ENCODE results near the gene SLC13A2. TPM values are rescaled to one million over a fixed set of nuclear protein-coding genes. Genes with fewer than 3 reads are reported as not detected.

Gene SLC13A2
- total and polyA plus RNA-seq, 9 of the 15 experiments (the other 6 are each of a cell fraction or from before 2014, with no cell fraction given): 0.13 TPM; not detected in 8

DNA sequence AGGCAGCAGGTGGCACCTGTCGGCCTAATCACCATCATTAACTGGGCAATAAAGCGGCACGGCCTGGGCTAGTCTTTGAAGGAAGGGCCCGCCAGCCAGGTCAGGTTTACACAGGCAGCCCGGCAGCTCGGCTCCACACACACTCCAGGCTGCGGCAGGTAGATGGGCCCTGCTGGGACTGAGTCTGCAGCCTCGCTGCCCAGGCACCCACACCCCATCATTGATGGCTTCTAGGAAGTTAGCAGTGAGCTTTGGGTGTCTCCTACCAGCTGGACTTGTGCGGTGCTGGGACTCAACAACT lies 25.9 kb downstream of the SLC13A2 start:
- H3K27ac ChIP-seq (ENCODE audit: extremely low read depth, low read depth, low read length): no peak overlapping the region
- H3K36me3 ChIP-seq (ENCODE audit: control insufficient read depth, insufficient read depth, low read length): no peaks in the 10 kb centered on the region
- H3K9me3 ChIP-seq (replicated peaks; ENCODE audit: control insufficient read depth, insufficient read depth, low read depth, low read length): no peaks in the 10 kb centered on the region
- peaks cover 2 to 13% of the 10 kb centered on the region in 2 experiments; a peak in 4 of 5 replicates for H3K27me3 ChIP-seq (ENCODE audit: control insufficient read depth in 2 of 2, insufficient read depth in 2 of 2, low read length in 2 of 2)
- no peak for FAIRE-seq
- intact Hi-C loops (cut with micrococcal nuclease): no loop called here
- no peak for DNase-seq (ENCODE audit: extremely low read depth in 1 of 4, low spot score in 3 of 4)
- 19% methylated on average over 9 of the region's 9 CpGs for WGBS (ENCODE audit: insufficient coverage, low coverage, missing lambda C conversion rate)
- POLR2A ChIA-PET: interaction anchor here (0.6 kb wide), 1 partner anchor 144 kb away, joined by 3 read pairs; no protein-coding TSS in a partner anchor
- CTCF ChIA-PET (ENCODE audit: low intra/inter-chr PET ratio): no interaction called here
- peaks cover 0 to 18% of the 10 kb centered on the region in 2 experiments; a peak in 2 of 5 replicates for H3K4me1 ChIP-seq (replicated peaks in 1 of 2; ENCODE audit: control insufficient read depth in 2 of 2, insufficient read depth in 2 of 2, low read length in 2 of 2)
- no peak for ATAC-seq
- no peak overlapping the region for H3K9ac ChIP-seq (ENCODE audit: insufficient read depth in 1 of 2, low read depth in 2 of 2, low read length in 2 of 2)
- TF ChIP-seq ZNF212 (CRISPR knock-in tag; IDR thresholded peaks at IDR 0.05) (no peak), IFI16 (CRISPR knock-in tag; IDR thresholded peaks at IDR 0.05) (no peak), NCOA4 (IDR thresholded peaks at IDR 0.05; ENCODE audit: partially characterized antibody) (no peak), RFX7 (CRISPR knock-in tag; IDR thresholded peaks at IDR 0.05) (no peak), FOXM1 (IDR thresholded peaks at IDR 0.05; ENCODE audit: low read depth) (no peak), FOXM1 (CRISPR knock-in tag; IDR thresholded peaks at IDR 0.05; ENCODE audit: low read depth) (no peak), NR1H2 (CRISPR knock-in tag; IDR thresholded peaks at IDR 0.05) (no peak), MTA2 (IDR thresholded peaks at IDR 0.05; ENCODE audit: low read depth) (no peak), XRCC5 (IDR thresholded peaks at IDR 0.05; ENCODE audit: low read depth, low read length) (no peak), ZNF282 (CRISPR knock-in tag; IDR thresholded peaks at IDR 0.05) (no peak), NFATC3 (IDR thresholded peaks at IDR 0.05) (no peak), PHB (CRISPR knock-in tag; IDR thresholded peaks at IDR 0.05) (no peak), TBL1XR1 (IDR thresholded peaks at IDR 0.05; ENCODE audit: low read length in 2 of 2) (no peak), L3MBTL2 (IDR thresholded peaks at IDR 0.05) (no peak), ZNF347 (CRISPR knock-in tag; IDR thresholded peaks at IDR 0.05; ENCODE audit: low read depth) (no peak)
- TF ChIP-seq, protein P1, sequence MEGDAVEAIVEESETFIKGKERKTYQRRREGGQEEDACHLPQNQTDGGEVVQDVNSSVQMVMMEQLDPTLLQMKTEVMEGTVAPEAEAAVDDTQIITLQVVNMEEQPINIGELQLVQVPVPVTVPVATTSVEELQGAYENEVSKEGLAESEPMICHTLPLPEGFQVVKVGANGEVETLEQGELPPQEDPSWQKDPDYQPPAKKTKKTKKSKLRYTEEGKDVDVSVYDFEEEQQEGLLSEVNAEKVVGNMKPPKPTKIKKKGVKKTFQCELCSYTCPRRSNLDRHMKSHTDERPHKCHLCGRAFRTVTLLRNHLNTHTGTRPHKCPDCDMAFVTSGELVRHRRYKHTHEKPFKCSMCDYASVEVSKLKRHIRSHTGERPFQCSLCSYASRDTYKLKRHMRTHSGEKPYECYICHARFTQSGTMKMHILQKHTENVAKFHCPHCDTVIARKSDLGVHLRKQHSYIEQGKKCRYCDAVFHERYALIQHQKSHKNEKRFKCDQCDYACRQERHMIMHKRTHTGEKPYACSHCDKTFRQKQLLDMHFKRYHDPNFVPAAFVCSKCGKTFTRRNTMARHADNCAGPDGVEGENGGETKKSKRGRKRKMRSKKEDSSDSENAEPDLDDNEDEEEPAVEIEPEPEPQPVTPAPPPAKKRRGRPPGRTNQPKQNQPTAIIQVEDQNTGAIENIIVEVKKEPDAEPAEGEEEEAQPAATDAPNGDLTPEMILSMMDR (IDR thresholded peaks at IDR 0.05 in 2 of 3, conservative IDR thresholded peaks at IDR 0.05 in 1 of 3; ENCODE audit: insufficient read depth in 2 of 3, low read depth in 1 of 3, low read length in 3 of 3): no peak
- TF ChIP-seq, protein P2, sequence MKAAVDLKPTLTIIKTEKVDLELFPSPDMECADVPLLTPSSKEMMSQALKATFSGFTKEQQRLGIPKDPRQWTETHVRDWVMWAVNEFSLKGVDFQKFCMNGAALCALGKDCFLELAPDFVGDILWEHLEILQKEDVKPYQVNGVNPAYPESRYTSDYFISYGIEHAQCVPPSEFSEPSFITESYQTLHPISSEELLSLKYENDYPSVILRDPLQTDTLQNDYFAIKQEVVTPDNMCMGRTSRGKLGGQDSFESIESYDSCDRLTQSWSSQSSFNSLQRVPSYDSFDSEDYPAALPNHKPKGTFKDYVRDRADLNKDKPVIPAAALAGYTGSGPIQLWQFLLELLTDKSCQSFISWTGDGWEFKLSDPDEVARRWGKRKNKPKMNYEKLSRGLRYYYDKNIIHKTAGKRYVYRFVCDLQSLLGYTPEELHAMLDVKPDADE (conservative IDR thresholded peaks at IDR 0.05; ENCODE audit: control insufficient read depth, low read depth, low read length): no peak
- TF ChIP-seq, protein P3, sequence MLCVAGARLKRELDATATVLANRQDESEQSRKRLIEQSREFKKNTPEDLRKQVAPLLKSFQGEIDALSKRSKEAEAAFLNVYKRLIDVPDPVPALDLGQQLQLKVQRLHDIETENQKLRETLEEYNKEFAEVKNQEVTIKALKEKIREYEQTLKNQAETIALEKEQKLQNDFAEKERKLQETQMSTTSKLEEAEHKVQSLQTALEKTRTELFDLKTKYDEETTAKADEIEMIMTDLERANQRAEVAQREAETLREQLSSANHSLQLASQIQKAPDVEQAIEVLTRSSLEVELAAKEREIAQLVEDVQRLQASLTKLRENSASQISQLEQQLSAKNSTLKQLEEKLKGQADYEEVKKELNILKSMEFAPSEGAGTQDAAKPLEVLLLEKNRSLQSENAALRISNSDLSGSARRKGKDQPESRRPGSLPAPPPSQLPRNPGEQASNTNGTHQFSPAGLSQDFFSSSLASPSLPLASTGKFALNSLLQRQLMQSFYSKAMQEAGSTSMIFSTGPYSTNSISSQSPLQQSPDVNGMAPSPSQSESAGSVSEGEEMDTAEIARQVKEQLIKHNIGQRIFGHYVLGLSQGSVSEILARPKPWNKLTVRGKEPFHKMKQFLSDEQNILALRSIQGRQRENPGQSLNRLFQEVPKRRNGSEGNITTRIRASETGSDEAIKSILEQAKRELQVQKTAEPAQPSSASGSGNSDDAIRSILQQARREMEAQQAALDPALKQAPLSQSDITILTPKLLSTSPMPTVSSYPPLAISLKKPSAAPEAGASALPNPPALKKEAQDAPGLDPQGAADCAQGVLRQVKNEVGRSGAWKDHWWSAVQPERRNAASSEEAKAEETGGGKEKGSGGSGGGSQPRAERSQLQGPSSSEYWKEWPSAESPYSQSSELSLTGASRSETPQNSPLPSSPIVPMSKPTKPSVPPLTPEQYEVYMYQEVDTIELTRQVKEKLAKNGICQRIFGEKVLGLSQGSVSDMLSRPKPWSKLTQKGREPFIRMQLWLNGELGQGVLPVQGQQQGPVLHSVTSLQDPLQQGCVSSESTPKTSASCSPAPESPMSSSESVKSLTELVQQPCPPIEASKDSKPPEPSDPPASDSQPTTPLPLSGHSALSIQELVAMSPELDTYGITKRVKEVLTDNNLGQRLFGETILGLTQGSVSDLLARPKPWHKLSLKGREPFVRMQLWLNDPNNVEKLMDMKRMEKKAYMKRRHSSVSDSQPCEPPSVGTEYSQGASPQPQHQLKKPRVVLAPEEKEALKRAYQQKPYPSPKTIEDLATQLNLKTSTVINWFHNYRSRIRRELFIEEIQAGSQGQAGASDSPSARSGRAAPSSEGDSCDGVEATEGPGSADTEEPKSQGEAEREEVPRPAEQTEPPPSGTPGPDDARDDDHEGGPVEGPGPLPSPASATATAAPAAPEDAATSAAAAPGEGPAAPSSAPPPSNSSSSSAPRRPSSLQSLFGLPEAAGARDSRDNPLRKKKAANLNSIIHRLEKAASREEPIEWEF (CRISPR knock-in tag; IDR thresholded peaks at IDR 0.05): no peak
- in situ Hi-C loops (cut with MboI): loop anchor here (5.0 kb wide), 1 partner anchor 38 kb away; no protein-coding TSS in a partner anchor
- no peaks in the 10 kb centered on the region for H3K79me2 ChIP-seq (ENCODE audit: control insufficient read depth, insufficient read depth, low read length)
- H3K4me2 ChIP-seq (ENCODE audit: insufficient read depth, low read length): no peak overlapping the region
- no peak overlapping the region for H2AFZ ChIP-seq (ENCODE audit: low read depth, low read length)
- H4K20me1 ChIP-seq (replicated peaks; ENCODE audit: control insufficient read depth, insufficient read depth, low read length): peaks cover 9% of the 10 kb centered on the region; the same call in 1 of the 2 replicates
- H3K4me3 ChIP-seq: no peak overlapping the region
- no peaks in the 10 kb centered on the region for H3K9me1 ChIP-seq (ENCODE audit: control insufficient read depth, insufficient read depth, low read length)
- BruUV-seq (replicated peaks): no TSS peak
